IPS-18c (cell line): ENCODE measurements around the gene IL23A.

Experiments used
- H3K4me3 ChIP-seq: 2 replicates; pipeline ENCODE4 v1.7.0; 2013; ENCODE audit warnings: low read depth, mild to moderate bottlenecking, low read length, moderate library complexity; ENCODE audit not compliant: insufficient read depth
- H3K9me3 ChIP-seq: one replicate; pipeline ENCODE4 v1.6.1; 2013; ENCODE audit warnings: mild to moderate bottlenecking, low read length, moderate library complexity; ENCODE audit not compliant: control insufficient read depth, insufficient read depth

Gene IL23A

GRCh38 chr12:56382611-56383010, 43.9 kb downstream of the IL23A start:
- Histone ChIP-seq H3K9me3 (no peaks in the 10 kb centered on the region), H3K4me3 (no peak overlapping the region)

DNA sequence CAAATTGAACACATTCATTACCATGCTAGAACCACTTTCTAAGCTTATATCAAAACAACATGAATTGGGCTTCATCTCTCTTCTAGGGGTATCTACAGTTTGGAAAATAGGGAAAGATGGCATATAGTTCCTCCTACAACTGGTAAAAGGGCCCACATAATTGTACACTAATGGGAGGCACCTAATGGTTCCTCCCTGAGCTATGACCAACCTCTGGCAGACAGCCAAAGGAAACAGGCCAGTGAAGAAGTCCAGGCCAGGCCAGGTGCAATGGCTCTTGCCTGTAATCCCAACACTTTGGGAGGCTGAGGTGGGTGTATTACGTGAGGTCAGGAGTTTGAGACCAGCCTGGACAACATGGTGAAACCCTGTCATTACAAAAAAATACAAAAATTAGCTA, 47.2 kb downstream of the IL23A start:
- H3K9me3 ChIP-seq = no peaks in the 10 kb centered on the region
- no peak overlapping the region for H3K4me3 ChIP-seq

GRCh38 chr12:56387152-56387736, 48.6 kb downstream of the IL23A start:
- H3K4me3 ChIP-seq = no peak overlapping the region

DNA sequence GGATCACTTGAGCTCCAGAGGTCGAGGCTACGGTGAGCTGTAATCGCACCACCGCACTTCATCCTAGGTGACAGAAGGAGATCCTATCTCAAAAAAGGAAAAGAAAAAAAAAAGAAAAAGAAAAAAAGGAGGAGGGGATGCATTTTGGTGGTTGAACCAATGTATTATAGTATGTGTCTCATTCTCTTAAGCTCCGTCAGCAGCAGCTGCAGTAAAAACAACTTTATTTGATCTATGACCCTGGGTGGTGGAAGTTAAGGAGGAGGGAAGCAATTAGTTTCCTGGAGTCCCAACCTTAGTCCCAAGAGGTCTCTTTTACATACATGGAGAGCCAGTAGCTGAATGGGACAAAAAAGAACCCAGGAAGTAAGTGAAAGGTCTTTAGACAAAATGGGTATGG, 50.7 kb downstream of the IL23A start:
- Histone ChIP-seq H3K9me3 (peaks cover 3% of the 10 kb centered on the region), H3K4me3 (no peak overlapping the region)

More at GRCh38 chr12:56387152-56387736, 48.6 kb downstream of the IL23A start:
- no peaks in the 10 kb centered on the region for H3K9me3 ChIP-seq
